GM10847 (cell line): ENCODE measurements around the gene RNF10.
A peak's percentile ranks its signal among the peaks of the same experiment; 100 is the strongest.

Source experiments
- POLR2A ChIP-seq: IDR thresholded peaks from 2 replicates; pipeline ENCODE4 v1.6.1; 2011; ENCODE audit not compliant: insufficient read length; ENCODE audit errors: extremely low read depth

RNF10 gene

DNA sequence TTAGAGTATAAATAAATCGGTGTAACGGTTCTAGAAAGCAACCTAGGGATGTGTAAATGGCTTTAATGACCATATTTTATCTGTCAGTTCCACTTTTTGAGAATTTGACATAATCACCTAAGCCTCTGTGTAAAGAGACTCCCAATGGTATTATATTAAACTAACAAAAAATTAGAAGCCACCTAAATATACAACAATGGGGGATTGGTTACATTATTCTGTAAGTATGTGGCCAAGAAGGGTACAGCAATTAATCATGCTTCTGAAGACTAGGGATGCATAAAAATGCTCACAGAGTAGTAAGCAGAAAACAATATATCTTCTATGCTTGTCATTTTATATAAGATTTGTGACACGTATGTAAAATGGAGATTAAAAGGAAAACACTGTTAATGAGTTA is 10.5 kb downstream of the RNF10 start:
- no peak for TF ChIP-seq POLR2A

DNA sequence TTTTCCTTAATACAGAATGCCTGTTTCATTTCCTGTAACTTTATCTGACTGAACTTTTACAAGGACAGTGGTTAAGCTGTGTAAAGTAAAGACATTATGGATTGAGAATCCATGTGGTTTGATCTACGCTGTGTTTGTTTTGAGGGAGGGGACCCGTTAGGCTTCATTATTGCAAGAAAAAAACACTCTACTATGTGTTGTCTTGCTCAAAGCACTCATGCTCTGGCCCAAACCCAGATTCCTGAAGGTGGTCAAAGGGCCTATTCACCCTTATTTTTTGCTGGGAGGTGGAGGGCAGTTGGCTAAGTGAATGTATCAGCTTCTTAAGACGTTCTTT is 11.9 kb downstream of the RNF10 start:
- TF ChIP-seq POLR2A, result no peak

DNA sequence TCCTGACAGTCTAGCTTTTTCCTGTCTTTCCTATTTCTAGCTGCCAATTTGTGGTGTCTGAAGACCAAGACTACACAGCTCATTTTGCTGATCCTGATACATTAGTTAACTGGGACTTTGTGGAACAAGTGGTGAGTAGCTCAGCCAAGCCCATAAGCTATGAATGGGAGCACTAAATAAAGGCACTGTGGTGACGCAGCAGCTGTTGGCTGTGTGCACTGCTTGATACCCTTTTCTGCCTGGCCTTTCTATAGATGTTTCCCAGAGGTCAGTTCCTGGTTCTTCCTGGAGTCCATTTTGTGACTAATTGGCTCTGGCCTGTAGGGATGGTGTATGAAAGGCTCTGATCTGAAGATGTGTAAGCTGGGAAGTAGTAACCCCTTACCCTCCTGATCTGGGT is 20.5 kb downstream of the RNF10 start:
- no peak for TF ChIP-seq POLR2A

DNA sequence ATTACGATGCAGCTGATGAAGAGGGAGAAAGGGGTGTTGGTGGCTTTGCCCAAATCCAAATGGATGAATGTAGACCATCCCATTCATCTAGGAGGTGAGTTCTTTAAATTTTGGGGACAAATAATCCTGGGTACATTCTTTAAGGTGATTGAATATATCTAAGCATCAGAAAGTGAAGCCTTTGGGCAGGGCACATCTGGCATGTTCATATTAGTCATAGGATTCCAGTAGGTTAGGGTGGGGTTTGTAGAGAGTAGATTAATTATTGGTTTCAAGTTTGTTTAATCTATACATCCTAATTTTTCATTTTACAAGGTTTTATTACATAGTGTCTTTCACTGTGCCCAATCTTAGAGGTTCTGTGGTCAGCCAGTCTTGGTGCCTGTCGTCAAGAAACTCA is 23.4 kb downstream of the RNF10 start:
- no peak for TF ChIP-seq POLR2A

DNA sequence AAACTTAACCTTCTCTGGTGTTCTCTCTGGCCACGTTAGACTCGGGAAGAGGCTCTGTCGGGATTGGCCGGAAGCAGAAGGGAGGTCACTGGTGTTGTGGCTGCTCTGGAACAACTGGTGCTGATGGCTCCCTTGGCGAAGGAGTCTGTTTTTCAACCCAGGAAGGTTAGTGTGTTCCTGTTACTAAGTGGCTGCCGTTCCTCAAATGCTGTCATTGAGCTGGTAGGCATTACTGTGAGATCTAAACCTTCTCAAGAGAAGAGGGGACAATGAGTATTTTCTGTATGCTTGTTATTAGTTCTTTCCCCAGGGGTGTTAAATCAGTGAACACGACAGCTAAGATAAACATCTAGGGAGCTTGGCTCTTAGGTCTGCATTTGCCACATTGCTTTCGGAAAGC is 28.8 kb downstream of the RNF10 start:
- TF ChIP-seq POLR2A, result no peak

DNA sequence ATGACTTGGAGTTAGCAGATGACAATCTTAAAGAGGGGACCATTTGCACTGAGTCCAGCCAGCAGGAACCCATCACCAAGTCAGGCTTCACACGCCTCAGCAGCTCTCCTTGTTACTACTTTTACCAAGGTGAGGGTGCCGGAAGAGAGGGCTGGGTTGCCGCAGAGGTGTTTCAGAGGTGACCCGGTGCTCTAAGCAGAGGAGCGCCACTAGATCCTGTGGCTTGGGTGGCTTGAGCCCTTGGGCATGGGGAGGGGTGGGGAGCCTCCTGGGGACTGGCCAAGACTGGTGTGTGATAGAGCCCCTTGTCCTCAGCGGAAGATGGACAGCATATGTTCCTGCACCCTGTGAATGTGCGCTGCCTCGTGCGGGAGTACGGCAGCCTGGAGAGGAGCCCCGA is 29.3 kb downstream of the RNF10 start:
- no peak for TF ChIP-seq POLR2A

DNA sequence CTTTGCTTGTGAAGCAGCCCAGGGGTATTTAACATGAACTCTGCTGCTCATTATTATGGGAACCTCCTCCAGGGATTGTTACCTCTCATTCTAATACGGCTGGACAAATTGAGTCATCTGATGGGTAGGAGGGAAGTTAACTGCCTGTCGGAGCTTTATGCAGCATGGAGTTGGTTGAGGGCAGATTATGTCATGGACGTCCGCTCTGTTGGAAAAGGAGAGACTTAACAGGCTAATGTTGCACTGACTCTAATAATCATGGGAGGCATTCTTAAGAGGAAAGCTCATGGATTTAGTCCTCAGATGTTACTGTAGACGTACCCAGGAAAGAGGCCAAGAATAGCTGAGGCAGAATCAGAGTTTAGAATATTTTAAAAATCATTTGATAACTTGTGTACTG is 37.1 kb downstream of the RNF10 start:
- TF ChIP-seq POLR2A, result no peak

DNA sequence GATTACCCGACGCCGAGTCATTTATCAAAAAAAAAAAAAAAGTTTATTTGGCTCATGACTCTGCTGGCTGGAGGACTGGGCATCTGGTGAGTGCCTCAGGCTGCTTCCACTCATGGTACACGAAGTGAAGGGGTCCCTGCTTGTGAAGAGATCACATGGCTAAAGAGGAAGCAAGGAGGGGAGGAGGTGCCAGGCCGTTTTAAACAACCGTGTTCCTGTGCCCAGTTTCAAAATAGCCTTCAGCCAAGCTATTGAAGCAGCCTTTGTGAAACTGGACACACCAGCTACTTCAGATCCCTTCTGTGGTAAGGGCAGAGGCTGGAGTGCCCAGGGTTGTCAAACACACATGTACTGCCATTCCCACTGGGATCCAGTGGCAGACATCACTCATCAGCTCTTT is 39.4 kb downstream of the RNF10 start:
- TF ChIP-seq POLR2A, result no peak

DNA sequence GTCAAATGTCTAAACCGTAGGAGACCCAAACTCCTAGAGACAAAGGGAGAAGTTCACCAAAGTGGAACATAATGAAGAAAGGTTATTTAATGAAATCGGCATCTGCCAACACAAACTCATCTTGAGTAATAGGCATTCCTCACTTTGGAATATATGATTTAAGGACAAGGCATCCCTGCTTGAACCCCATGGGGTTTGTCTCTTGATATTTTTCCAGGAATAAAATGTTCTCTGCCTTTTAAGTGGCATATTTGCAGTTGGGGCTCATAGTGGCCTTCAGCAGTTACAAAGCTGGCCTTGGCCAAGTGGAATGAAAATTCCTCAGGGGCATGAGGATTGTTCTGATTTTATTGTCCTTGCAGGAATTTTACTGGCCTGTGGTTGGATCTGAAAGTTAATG is 40.0 kb downstream of the RNF10 start:
- TF ChIP-seq POLR2A, result no peak

DNA sequence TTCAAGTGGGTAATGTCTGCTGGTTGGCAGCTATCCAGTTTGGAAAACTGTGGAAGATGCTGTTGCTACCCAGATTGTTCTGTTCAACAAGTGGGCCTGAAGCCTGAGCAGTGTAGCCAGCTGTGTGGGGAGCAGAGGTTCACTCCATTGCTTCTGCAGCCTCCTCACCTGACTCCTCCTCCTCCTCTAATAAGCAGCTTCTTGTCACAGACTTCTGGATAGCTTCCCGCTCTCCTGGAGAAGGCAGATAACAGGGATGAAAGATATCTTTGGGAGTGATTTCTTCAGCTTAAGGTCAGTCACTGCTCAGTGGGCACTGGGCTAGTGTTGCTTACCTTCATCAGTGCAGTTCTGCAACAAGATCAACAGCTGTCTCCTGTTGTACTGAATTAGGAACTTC is 45.0 kb downstream of the RNF10 start:
- no peak for TF ChIP-seq POLR2A

DNA sequence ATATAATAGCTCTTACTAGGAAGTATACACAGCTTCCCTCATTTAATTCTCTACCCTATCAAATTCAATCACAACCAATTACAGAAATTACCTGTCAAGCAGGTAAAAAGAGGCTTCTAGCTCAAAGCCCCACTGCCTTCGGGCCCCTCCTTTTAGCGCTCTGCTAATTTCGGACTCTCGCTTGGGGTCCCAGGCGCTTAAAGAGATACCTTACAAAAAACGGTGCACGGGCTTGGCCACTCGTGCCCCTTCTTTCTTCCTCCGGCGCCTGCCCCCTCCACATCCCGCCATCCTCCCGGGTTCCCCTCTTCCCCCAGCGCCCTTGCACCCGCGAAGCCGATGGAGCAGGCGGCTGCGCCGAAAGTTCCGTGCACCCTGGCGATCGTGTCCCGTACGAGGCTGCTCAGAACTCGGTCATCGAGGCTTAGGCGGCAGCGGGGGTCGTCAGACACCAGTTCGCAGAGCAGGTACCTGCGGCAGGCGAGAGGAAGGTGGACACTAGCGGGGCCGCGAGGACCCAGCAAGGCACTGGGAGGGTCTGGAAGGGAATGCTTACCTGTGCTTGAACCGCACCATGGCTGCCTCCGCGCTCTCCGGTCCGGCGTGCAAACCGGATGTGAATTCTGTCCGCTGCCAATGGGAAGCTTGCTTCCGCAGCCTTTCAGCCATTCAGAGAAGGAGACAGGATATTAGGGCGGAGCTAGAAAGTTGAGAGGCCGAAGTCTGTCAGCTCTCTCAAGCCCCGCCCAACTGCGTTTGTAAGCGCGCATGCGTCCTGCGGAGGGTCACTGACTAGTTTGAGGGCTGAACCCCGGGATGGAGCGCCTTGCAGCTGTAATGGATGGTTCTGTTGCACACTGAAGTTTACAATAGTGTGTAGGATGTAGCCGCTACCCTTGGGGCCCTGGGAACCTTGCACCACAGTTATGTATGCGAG is 46.9 kb downstream of the RNF10 start, which contains the start of gene POP5:
POP5 (minus strand) TSS at position 616 of the 937 bp plus-strand sequence; CDS start at position 576, 40 bp downstream.
- TF ChIP-seq POLR2A, result peak; percentile 72

DNA sequence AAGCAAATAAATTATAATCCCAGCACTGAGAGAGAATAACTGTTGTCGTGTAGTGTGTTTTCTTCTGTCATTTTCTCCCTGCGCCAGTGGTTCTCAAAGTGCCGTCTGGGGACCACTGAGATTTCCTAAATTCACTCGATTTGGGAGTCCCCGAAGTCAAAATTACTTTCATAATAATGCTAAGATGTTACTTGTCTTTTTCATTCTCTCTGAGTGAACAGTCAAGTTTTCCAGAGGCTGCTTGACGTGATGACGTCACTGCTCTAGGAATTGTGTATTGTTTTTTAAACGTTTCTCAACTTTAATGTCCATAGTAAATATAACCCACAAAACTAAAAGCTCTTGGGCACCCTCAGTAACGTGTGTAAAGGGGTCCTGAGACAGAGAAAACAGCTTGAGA is 47.8 kb downstream of the RNF10 start:
- no peak for TF ChIP-seq POLR2A

DNA sequence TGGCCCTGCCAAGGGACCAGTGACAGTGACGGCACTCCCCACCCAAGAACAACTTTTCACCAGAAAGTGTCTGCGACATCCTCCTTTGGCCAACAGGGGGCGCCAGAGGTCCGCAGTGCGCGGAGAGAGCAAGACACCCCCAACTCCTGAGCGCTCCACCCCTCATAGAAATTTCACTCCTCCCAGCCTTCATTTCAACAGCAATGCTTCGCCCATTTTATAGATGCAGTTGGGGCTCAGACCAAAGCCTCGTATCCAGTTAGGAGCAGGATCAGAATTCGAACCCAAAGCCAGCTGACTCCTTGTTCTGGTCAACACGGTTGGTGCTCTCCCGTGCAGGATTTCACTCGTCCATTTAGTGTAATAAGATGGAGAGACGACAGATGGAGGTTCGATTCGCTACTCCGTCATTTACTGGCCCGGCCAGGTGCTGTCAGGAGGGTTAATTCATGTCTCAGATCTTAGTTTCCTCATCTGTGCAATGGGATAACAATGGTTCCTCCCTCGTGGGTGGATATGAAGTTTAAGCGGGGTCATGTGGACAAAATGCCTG is 49.4 kb downstream of the RNF10 start:
- TF ChIP-seq POLR2A, result no peak

DNA sequence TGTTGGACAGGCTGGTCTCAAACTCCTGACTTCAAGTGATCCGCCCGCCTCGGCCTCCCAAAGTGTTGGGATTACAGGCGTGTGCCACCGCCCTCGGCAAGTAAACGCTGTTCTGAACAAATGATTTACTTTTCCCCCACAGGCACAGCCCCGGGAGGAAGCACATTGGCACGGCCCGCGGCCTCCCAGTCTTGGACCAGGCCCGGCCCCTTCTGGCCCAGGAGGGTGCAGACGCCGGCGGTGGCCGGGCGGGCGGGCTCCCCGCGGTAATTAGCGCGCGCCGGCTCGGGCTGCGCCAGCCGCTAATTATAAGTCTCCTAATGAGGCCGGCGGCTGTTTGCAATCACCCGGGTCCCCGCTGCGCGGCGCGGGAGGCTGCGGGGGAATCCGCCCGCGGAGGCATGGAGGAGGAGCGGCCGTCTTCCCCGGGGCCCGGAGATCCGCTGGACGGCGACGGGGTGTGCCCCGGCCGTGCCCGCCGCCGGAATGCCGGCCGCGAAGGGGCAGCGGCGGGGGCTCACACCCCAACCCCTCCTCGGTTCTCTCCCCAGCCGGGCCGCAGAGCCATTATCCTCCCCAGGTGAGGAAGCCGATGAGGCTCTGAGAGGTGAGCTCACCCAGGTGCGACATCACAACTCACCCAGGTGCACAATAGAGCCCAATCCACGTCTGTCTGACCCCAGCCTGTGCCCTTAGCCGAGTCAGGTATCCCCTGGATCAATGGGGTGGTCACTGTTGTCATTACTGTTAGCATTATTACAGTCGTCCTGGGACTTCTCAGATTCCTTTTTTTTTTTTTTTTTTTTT is 50.4 kb downstream of the RNF10 start:
- TF ChIP-seq POLR2A, result no peak

DNA sequence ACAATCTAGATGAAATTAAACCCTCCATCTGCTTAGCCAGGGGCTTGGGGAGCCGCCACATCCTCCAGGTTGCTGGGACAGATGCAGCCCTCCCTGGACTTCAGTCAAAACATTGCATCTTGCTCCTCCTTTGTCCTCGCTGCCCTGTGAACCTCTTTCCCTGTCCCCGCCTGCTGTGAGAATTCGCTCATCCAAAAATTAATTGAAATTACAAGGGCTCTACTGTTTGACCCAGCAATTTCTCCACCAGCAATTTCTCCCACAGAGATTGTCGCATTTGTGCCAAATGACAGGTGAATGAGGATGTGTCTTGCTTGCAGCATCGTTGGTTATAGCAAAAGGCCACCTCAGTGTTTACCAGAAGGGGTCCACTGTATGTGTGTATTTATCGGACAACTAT is 52.0 kb downstream of the RNF10 start:
- TF ChIP-seq POLR2A, result no peak

DNA sequence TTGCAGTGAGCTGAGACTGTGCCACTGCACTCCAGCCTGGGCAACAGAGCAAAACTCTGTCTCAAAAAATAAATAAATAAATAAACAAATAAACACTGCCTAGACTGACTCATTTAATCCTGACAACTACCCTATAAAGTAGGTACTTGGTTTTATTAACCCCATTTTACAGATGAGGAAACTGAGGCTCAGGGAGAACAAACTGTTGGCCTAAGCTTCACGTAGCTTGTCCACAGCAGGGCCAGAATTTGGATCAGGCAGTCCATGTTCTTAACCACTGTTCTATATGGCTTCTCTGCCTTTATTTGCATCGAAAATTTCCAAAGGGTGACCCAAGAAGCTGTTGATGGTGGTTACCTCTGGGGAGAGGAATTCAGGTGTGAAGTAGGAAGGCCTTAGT is 52.7 kb downstream of the RNF10 start:
- TF ChIP-seq POLR2A, result no peak
